SK-N-MC (cell line): ENCODE data around the gene PDZD4.

Experiments
- DNase-seq: peaks from one replicate; pipeline ENCODE4 v3.0.0-alpha.2; 2011; ENCODE audit warnings: low read depth, low spot score
- H3K27ac ChIP-seq: fragments of 200-600 bp; sonication (generic); 2 replicates; pipeline ENCODE4 v1.5.1; 2016; ENCODE audit warnings: mixed run types
- H3K36me3 ChIP-seq: fragments of 200-600 bp; sonication (generic); 2 replicates; pipeline ENCODE4 v1.6.1; 2017; ENCODE audit warnings: antibody characterized with exemption, low read length, mixed read lengths; ENCODE audit not compliant: insufficient read depth
- H3K4me3 ChIP-seq: fragments of 200-600 bp; sonication (generic); 2 replicates; pipeline ENCODE4 v1.5.1; 2016
- H3K9ac ChIP-seq: fragments of 200-600 bp; sonication (generic); 2 replicates; pipeline ENCODE4 v1.8.0; 2017; ENCODE audit warnings: mixed run types, mixed read lengths; ENCODE audit not compliant: insufficient read length
- H3K9me3 ChIP-seq: fragments of 200-600 bp; sonication (generic); 2 replicates; pipeline ENCODE4 v1.6.1; 2017; ENCODE audit warnings: low read depth, mild to moderate bottlenecking, antibody characterized with exemption, low read length, moderate library complexity, mixed read lengths
- EZH2 ChIP-seq: fragments of 200-600 bp; sonication (generic); IDR thresholded peaks from one replicate; pipeline ENCODE4 v1.6.1; 2017; ENCODE audit warnings: antibody characterized with exemption
- FOXP2 ChIP-seq: optimal IDR thresholded peaks from 2 replicates; pipeline ENCODE3; 2011; ENCODE audit warnings: mild to moderate bottlenecking, moderate library complexity; ENCODE audit not compliant: insufficient read depth; ENCODE audit errors: extremely low read length, control extremely low read depth
- POLR2AphosphoS5 ChIP-seq: IDR thresholded peaks from 2 replicates; pipeline ENCODE4 v1.6.1; 2012; ENCODE audit warnings: mild to moderate bottlenecking, low read depth, low read length, borderline replicate concordance

The PDZD4 gene

DNA sequence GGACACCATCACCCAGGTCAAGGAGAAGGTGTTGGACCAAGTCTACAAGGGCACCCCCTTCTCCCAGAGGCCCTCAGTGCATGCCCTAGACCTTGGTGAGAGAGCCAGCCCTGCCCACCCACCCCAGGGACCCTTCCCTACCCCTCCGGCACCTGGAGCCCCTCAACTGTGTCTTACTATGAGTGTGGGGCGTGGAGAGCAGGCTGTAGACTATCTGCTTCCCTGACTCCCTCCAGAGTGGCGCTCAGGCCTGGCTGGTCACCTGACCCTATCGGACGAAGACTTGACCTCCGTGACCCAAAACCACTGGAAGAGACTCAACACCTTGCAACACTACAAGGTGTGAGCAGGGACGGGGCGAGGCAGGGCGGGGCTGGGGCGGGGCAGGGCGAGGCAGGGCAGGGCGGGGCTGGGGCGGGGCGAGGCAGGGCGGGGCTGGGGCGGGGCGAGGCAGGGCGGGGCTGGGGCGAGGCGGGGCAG lies 54.2 kb downstream of the PDZD4 start:
- no peaks in the 10 kb centered on the region for H3K9me3 ChIP-seq
- H3K9ac ChIP-seq = no peak overlapping the region
- TF ChIP-seq POLR2AphosphoS5 = no peak
- TF ChIP-seq EZH2 = no peak
- TF ChIP-seq FOXP2 = no peak
- DNase-seq = no peak
- H3K27ac ChIP-seq = no peak overlapping the region
- H3K4me3 ChIP-seq = no peak overlapping the region
- no peaks in the 10 kb centered on the region for H3K36me3 ChIP-seq

DNA sequence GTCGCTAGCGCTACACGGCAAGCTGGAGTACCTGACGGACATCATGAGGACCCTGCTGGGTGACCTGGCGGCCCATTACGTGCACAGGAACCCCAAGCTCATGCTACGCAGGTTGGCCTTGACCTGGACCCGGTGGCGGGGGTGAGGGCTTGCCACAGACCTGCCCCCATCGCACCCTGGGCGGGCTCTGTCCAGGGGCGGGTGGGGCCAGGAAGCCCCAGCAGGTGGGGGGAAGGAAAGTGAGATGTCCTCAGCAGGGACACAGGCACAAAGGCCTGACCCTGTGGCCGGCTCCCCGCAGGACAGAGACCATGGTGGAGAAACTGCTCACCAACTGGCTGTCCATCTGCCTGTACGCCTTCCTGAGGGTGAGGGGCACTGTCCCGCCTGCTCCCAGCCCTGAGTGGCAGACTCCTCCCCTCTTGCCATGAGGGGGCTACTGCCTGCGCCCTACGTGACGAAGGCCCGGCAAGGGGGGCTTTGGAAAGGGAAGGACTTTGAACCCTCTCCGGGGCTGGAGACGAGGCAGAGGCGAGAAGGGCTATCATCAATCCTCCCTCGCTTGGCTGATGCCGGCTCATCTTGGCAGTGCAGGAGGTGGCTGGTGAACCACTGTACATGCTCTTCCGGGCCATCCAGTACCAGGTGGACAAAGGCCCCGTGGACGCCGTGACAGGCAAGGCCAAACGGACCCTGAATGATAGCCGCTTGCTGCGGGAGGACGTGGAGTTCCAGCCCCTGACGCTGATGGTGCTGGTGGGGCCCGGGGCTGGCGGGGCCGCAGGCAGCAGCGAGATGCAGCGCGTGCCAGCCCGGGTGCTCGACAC lies 54.8 kb downstream of the PDZD4 start:
- Histone ChIP-seq H3K36me3 (no peaks in the 10 kb centered on the region), H3K9ac (no peak overlapping the region), H3K27ac (no peak overlapping the region), H3K4me3 (no peak overlapping the region), H3K9me3 (no peaks in the 10 kb centered on the region)
- TF ChIP-seq EZH2 = no peak
- TF ChIP-seq FOXP2 = no peak
- no peak for TF ChIP-seq POLR2AphosphoS5
- DNase-seq = no peak

DNA sequence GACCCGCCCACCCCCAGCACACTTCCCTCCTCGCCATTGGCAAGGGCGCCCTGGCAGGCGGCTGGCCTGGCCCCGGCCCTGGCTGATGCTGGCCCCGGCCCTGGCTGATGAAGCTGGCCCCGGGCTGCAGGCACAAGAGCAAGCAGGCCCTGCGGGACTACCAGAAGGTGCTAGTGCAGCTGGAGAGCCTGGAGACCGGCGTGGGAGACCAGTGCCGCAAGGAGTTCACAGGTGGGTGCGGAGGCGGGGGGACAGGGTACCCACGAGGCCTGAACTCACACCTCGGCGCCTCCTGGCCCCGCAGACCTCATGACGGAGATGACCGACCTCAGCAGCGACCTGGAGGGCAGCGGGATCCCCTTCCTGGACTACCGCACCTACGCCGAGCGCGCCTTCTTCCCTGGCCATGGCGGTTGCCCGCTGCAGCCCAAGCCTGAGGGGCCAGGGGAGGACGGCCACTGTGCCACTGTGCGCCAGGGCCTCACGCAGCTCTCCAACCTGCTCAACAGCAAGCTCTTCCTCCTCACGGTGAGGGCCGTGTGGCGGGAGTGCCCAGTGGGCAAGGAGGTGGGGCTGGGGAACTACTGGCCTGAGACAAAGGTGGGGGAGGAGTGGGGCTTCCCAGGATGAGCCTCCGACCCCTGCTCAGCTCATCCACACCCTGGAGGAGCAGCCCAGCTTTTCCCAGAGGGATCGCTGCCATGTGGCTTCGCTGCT lies 55.6 kb downstream of the PDZD4 start:
- H3K4me3 ChIP-seq = no peak overlapping the region
- no peaks in the 10 kb centered on the region for H3K36me3 ChIP-seq
- no peak for TF ChIP-seq EZH2
- no peak for TF ChIP-seq POLR2AphosphoS5
- H3K9me3 ChIP-seq = no peaks in the 10 kb centered on the region
- H3K9ac ChIP-seq = no peak overlapping the region
- no peak for DNase-seq
- H3K27ac ChIP-seq = no peak overlapping the region

DNA sequence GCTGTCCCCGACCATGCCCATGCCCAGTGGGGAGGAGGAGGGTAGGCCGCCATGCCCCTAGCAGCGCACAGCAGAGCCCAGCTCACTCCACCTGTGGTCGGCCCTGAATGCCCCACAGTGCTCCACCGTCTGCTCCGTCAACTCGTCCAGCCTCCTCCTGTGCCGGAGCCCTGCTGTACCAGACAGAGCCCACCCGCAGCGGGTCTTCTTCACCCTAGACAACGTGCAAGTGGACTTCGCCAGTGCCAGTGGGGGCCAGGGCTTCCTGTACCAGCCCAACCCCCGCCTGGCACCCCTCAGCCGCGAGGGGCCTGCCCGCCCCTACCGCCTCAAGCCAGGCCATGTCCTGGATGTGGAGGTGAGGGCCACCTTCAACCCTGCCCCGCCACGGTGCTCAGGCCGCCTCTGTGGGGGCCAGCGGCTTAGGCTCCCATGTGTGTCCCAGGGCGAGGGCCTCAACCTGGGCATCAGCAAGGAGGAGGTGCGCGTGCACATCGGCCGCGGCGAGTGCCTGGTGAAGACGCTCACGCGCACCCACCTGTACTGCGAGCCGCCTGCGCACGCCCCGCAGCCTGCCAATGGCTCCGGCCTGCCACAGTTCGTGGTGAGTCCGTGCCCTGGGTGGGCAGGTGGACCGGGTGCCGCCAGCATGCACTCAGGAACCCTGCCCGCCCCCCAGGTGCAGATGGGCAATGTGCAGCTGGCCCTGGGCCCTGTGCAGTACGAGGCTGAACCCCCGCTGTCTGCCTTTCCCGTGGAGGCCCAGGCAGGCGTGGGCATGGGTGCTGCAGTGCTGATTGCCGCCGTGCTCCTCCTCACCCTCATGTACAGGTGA lies 56.4 kb downstream of the PDZD4 start:
- Histone ChIP-seq H3K36me3 (no peaks in the 10 kb centered on the region), H3K4me3 (no peak overlapping the region), H3K9me3 (no peaks in the 10 kb centered on the region), H3K9ac (no peak overlapping the region), H3K27ac (no peak overlapping the region)
- TF ChIP-seq EZH2 = no peak
- no peak for TF ChIP-seq FOXP2
- TF ChIP-seq POLR2AphosphoS5 = no peak
- DNase-seq = no peak

DNA sequence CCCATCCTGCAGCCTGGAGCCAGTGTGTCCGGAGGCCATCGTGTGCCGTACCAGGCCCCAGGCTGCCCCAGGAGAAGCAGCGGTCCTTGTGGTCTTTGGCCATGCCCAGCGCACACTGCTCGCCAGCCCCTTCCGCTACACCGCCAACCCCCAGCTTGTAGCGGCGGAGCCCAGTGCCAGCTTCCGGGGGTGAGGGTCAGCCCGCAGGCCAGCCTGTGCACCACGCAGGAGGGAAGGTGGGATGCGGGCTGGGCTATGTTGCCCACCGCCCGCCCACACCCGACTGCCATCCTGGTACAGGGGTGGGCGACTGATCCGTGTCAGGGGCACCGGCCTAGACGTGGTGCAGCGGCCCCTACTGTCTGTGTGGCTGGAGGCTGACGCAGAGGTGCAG lies 57.1 kb downstream of the PDZD4 start:
- Histone ChIP-seq H3K36me3 (no peaks in the 10 kb centered on the region), H3K4me3 (no peak overlapping the region), H3K9me3 (no peaks in the 10 kb centered on the region), H3K27ac (no peak overlapping the region), H3K9ac (no peak overlapping the region)
- no peak for DNase-seq
- TF ChIP-seq EZH2 (no peak), FOXP2 (no peak), POLR2AphosphoS5 (no peak)

DNA sequence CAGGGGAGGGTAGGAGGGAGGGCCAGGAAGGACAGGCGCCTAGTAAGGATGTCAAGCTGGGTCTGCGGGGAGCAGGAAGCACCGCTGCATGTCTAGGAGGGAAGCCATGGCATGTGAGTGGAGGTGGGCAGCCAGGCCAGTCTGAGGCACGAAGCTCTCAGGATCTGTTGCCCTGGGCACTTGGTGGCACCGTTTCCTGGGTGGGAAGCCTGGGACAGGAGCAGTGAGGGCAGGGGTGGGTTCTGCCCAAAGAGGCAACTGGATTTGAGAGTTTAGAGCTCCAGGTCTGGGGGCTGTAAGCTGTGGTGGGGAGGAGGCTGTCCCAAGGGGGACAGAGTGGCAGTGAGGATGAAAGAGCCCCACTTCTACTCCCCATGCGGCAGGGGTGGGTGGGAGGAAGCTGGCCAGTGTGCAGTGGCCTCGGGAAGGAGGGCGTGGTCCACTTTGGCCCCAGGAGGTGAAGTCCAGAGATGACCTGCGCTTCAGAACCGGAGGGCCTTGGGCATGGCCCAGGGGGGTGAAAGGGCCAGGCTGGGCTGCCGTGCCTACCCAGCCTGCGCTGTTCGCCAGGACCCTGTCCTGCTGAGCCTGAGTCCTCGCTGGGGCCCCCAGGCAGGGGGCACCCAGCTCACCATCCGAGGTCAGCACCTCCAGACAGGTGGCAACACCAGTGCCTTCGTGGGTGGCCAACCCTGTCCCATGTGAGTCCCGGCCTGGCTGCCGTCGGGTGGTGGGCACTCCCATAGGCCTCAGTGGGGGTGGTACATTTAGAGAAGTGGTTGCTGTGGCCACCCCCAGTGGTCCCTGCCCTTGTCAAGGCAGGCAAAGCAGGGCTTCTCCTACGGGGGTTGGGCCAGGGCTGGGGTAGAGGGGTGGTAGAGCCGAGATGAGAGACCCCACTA lies 57.8 kb downstream of the PDZD4 start:
- Histone ChIP-seq H3K27ac (no peak overlapping the region), H3K4me3 (no peak overlapping the region), H3K9ac (no peak overlapping the region), H3K36me3 (no peaks in the 10 kb centered on the region), H3K9me3 (no peaks in the 10 kb centered on the region)
- no peak for DNase-seq
- TF ChIP-seq EZH2 (no peak), FOXP2 (no peak), POLR2AphosphoS5 (no peak)

DNA sequence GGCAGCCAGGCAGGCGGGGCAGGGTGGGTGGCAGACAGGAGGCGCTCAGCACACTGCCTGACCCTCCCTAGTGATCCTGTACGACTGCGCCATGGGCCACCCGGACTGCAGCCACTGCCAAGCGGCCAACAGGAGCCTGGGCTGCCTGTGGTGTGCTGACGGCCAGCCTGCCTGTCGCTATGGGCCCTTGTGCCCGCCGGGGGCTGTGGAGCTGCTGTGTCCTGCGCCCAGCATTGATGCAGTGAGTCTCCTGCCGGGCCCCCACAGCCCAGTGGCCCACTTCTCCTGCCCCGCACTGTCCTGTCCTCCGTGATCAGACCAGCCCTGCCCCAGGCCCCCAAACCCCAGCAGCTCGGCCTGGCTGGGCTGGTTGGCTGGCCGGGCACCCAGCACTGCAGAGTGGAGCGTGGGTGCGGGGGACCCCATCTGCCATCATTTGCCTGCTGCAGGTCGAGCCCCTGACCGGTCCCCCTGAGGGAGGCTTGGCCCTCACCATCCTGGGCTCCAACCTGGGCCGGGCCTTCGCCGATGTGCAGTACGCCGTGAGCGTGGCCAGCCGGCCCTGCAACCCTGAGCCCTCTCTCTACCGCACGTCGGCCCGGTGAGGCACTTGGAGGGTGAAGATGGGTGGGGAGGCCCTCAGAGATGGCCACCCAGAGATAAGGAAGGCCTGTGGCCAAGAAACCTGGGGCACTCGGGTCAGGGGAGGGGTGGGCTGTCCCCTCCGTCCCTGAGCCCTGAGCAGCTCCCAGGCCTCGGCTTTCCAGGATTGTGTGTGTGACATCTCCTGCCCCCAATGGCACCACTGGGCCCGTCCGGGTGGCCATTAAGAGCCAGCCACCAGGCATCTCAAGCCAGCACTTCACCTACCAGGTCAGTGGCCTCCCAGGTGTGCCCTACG lies 58.7 kb downstream of the PDZD4 start:
- no peaks in the 10 kb centered on the region for H3K9me3 ChIP-seq
- TF ChIP-seq EZH2 (no peak), POLR2AphosphoS5 (no peak), FOXP2 (no peak)
- no peak overlapping the region for H3K9ac ChIP-seq

More for the DNA sequence above, 58.7 kb downstream of the PDZD4 start:
- no peaks in the 10 kb centered on the region for H3K36me3 ChIP-seq
- no peak overlapping the region for H3K4me3 ChIP-seq
- DNase-seq = no peak
- no peak overlapping the region for H3K27ac ChIP-seq
